ENCODE data around the gene ELF5. TPM values are rescaled to one million over a fixed set of nuclear protein-coding genes. Genes with fewer than 3 reads are reported as not detected.

Gene ELF5
- total RNA-seq (2014; rRNA removed; shearing (Covaris generic)) = not detected in 2 replicates

- Histone ChIP-seq H3K4me3 (ENCODE audit: insufficient read depth, low read depth, low read length) (no peak within 1 kb of the TSS), H3K36me3 (replicated peaks; ENCODE audit: control insufficient read depth, insufficient read depth, low read length) (no peaks in the 10 kb centered on the region), H3K27me3 (ENCODE audit: control insufficient read depth, insufficient read depth, low read length) (no peaks in the 10 kb centered on the region)
- no peak for DNase-seq
Observed at GRCh38 chr11:34513682-34514449, at the start of gene ELF5. Gene ELF5, minus strand, starts transcription at chr11:34513794. Its CDS starts 8,045 bp downstream, at chr11:34505749.

GRCh38 chr11:34562976-34563375, 49.4 kb upstream of the ELF5 start:
- H3K36me3 ChIP-seq (replicated peaks; ENCODE audit: control insufficient read depth, insufficient read depth, low read length) = no peaks in the 10 kb centered on the region
- H3K4me3 ChIP-seq (ENCODE audit: insufficient read depth, low read depth, low read length) = no peak overlapping the region
- DNase-seq = no peak
- H3K27me3 ChIP-seq (ENCODE audit: control insufficient read depth, insufficient read depth, low read length) = no peaks in the 10 kb centered on the region

- H3K27me3 ChIP-seq (ENCODE audit: control insufficient read depth, insufficient read depth, low read length) = no peaks in the 10 kb centered on the region
Observed at GRCh38 chr11:34560511-34560910, 46.9 kb upstream of the ELF5 start.

GRCh38 chr11:34558673-34559072, 45.1 kb upstream of the ELF5 start:
- Histone ChIP-seq H3K36me3 (replicated peaks; ENCODE audit: control insufficient read depth, insufficient read depth, low read length) (no peaks in the 10 kb centered on the region), H3K4me3 (ENCODE audit: insufficient read depth, low read depth, low read length) (no peak overlapping the region), H3K27me3 (ENCODE audit: control insufficient read depth, insufficient read depth, low read length) (no peaks in the 10 kb centered on the region)
- no peak for DNase-seq

More at GRCh38 chr11:34560511-34560910, 46.9 kb upstream of the ELF5 start:
- DNase-seq = no peak
- Histone ChIP-seq H3K4me3 (ENCODE audit: insufficient read depth, low read depth, low read length) (no peak overlapping the region), H3K36me3 (replicated peaks; ENCODE audit: control insufficient read depth, insufficient read depth, low read length) (no peaks in the 10 kb centered on the region)

GRCh38 chr11:34558211-34558610, 44.6 kb upstream of the ELF5 start:
- H3K36me3 ChIP-seq (replicated peaks; ENCODE audit: control insufficient read depth, insufficient read depth, low read length) = no peaks in the 10 kb centered on the region
- no peak overlapping the region for H3K4me3 ChIP-seq (ENCODE audit: insufficient read depth, low read depth, low read length)
- no peaks in the 10 kb centered on the region for H3K27me3 ChIP-seq (ENCODE audit: control insufficient read depth, insufficient read depth, low read length)
- DNase-seq = no peak

- Histone ChIP-seq H3K36me3 (replicated peaks; ENCODE audit: control insufficient read depth, insufficient read depth, low read length) (no peaks in the 10 kb centered on the region), H3K4me3 (ENCODE audit: insufficient read depth, low read depth, low read length) (no peak overlapping the region), H3K27me3 (ENCODE audit: control insufficient read depth, insufficient read depth, low read length) (no peaks in the 10 kb centered on the region)
- DNase-seq = no peak
Observed at GRCh38 chr11:34552270-34552669, 38.7 kb upstream of the ELF5 start.

GRCh38 chr11:34549271-34549670, 35.7 kb upstream of the ELF5 start:
- Histone ChIP-seq H3K36me3 (replicated peaks; ENCODE audit: control insufficient read depth, insufficient read depth, low read length) (no peaks in the 10 kb centered on the region), H3K27me3 (ENCODE audit: control insufficient read depth, insufficient read depth, low read length) (no peaks in the 10 kb centered on the region), H3K4me3 (ENCODE audit: insufficient read depth, low read depth, low read length) (no peak overlapping the region)
- DNase-seq = no peak

GRCh38 chr11:34548278-34548677, 34.7 kb upstream of the ELF5 start:
- Histone ChIP-seq H3K36me3 (replicated peaks; ENCODE audit: control insufficient read depth, insufficient read depth, low read length) (no peaks in the 10 kb centered on the region), H3K27me3 (ENCODE audit: control insufficient read depth, insufficient read depth, low read length) (no peaks in the 10 kb centered on the region), H3K4me3 (ENCODE audit: insufficient read depth, low read depth, low read length) (no peak overlapping the region)
- no peak for DNase-seq

- no peak for DNase-seq
- Histone ChIP-seq H3K27me3 (ENCODE audit: control insufficient read depth, insufficient read depth, low read length) (no peaks in the 10 kb centered on the region), H3K36me3 (replicated peaks; ENCODE audit: control insufficient read depth, insufficient read depth, low read length) (no peaks in the 10 kb centered on the region), H3K4me3 (ENCODE audit: insufficient read depth, low read depth, low read length) (no peak overlapping the region)
Observed at GRCh38 chr11:34546511-34547209, 33.1 kb upstream of the ELF5 start.

- H3K36me3 ChIP-seq (replicated peaks; ENCODE audit: control insufficient read depth, insufficient read depth, low read length) = no peaks in the 10 kb centered on the region
- DNase-seq = no peak
- no peak overlapping the region for H3K4me3 ChIP-seq (ENCODE audit: insufficient read depth, low read depth, low read length)
- H3K27me3 ChIP-seq (ENCODE audit: control insufficient read depth, insufficient read depth, low read length) = no peaks in the 10 kb centered on the region
Observed at GRCh38 chr11:34542089-34542488, 28.5 kb upstream of the ELF5 start.

GRCh38 chr11:34540870-34541269, 27.3 kb upstream of the ELF5 start:
- no peaks in the 10 kb centered on the region for H3K36me3 ChIP-seq (replicated peaks; ENCODE audit: control insufficient read depth, insufficient read depth, low read length)
- no peaks in the 10 kb centered on the region for H3K27me3 ChIP-seq (ENCODE audit: control insufficient read depth, insufficient read depth, low read length)
- DNase-seq = no peak
- no peak overlapping the region for H3K4me3 ChIP-seq (ENCODE audit: insufficient read depth, low read depth, low read length)

GRCh38 chr11:34537636-34538035, 24.0 kb upstream of the ELF5 start:
- H3K27me3 ChIP-seq (ENCODE audit: control insufficient read depth, insufficient read depth, low read length) = no peaks in the 10 kb centered on the region
- H3K4me3 ChIP-seq (ENCODE audit: insufficient read depth, low read depth, low read length) = no peak overlapping the region
- H3K36me3 ChIP-seq (replicated peaks; ENCODE audit: control insufficient read depth, insufficient read depth, low read length) = no peaks in the 10 kb centered on the region
- no peak for DNase-seq

GRCh38 chr11:34536056-34536455, 22.5 kb upstream of the ELF5 start:
- Histone ChIP-seq H3K36me3 (replicated peaks; ENCODE audit: control insufficient read depth, insufficient read depth, low read length) (no peaks in the 10 kb centered on the region), H3K27me3 (ENCODE audit: control insufficient read depth, insufficient read depth, low read length) (no peaks in the 10 kb centered on the region), H3K4me3 (ENCODE audit: insufficient read depth, low read depth, low read length) (no peak overlapping the region)
- no peak for DNase-seq

GRCh38 chr11:34534826-34535225, 21.2 kb upstream of the ELF5 start:
- DNase-seq = no peak
- no peaks in the 10 kb centered on the region for H3K27me3 ChIP-seq (ENCODE audit: control insufficient read depth, insufficient read depth, low read length)
- no peaks in the 10 kb centered on the region for H3K36me3 ChIP-seq (replicated peaks; ENCODE audit: control insufficient read depth, insufficient read depth, low read length)
- no peak overlapping the region for H3K4me3 ChIP-seq (ENCODE audit: insufficient read depth, low read depth, low read length)

GRCh38 chr11:34531663-34532062, 18.1 kb upstream of the ELF5 start:
- no peak for DNase-seq
- Histone ChIP-seq H3K36me3 (replicated peaks; ENCODE audit: control insufficient read depth, insufficient read depth, low read length) (no peaks in the 10 kb centered on the region), H3K27me3 (ENCODE audit: control insufficient read depth, insufficient read depth, low read length) (no peaks in the 10 kb centered on the region), H3K4me3 (ENCODE audit: insufficient read depth, low read depth, low read length) (no peak overlapping the region)

All from H7 (cell line).